Activated naive CD4-positive, alpha-beta T cell treated with anti-CD3 and anti-CD28 coated beads, Interleukin-2, amount 50 U/mL, for 24 hours (primary cell): ENCODE measurements around the gene OTUB2.

ENCODE experiments used
- H3K27ac Mint-ChIP-seq: one replicate; pipeline ENCODE4 v1.8.0; 2021; ENCODE audit warnings: mild to moderate bottlenecking, mixed read lengths
- H3K27me3 Mint-ChIP-seq: one replicate; pipeline ENCODE4 v1.8.0; 2021; ENCODE audit warnings: mixed read lengths
- H3K36me3 Mint-ChIP-seq: one replicate; pipeline ENCODE4 v1.8.0; 2021; ENCODE audit warnings: mixed read lengths
- H3K4me1 Mint-ChIP-seq: one replicate; pipeline ENCODE4 v1.8.0; 2021; ENCODE audit warnings: mixed read lengths
- H3K4me3 Mint-ChIP-seq: one replicate; pipeline ENCODE4 v1.8.0; 2021; ENCODE audit warnings: mild to moderate bottlenecking, mixed read lengths
- H3K9me3 Mint-ChIP-seq: one replicate; pipeline ENCODE4 v1.8.0; 2021; ENCODE audit warnings: mixed read lengths

OTUB2 gene

GRCh38 chr14:93989939-93990338 is 36.2 kb upstream of the OTUB2 start:
- peaks cover 3% of the 10 kb centered on the region for H3K4me1 Mint-ChIP-seq
- no peaks in the 10 kb centered on the region for H3K36me3 Mint-ChIP-seq
- H3K27me3 Mint-ChIP-seq, result no peaks in the 10 kb centered on the region
- H3K27ac Mint-ChIP-seq, result peak overlapping the region; percentile 8
- H3K9me3 Mint-ChIP-seq, result no peaks in the 10 kb centered on the region
- H3K4me3 Mint-ChIP-seq, result no peak overlapping the region

- Mint-ChIP-seq H3K4me3 (no peak overlapping the region), H3K27me3 (no peaks in the 10 kb centered on the region), H3K9me3 (no peaks in the 10 kb centered on the region), H3K36me3 (no peaks in the 10 kb centered on the region), H3K27ac (no peak overlapping the region), H3K4me1 (peaks cover 11% of the 10 kb centered on the region)
These were observed 34.9 kb upstream of the OTUB2 start for GRCh38 chr14:93991212-93991611.

- no peak overlapping the region for H3K4me3 Mint-ChIP-seq
- H3K27me3 Mint-ChIP-seq, result no peaks in the 10 kb centered on the region
- no peak overlapping the region for H3K27ac Mint-ChIP-seq
- no peaks in the 10 kb centered on the region for H3K36me3 Mint-ChIP-seq
- H3K9me3 Mint-ChIP-seq, result no peaks in the 10 kb centered on the region
- peaks cover 11% of the 10 kb centered on the region for H3K4me1 Mint-ChIP-seq
These were observed 34.5 kb upstream of the OTUB2 start for GRCh38 chr14:93991649-93992048.

GRCh38 chr14:93993382-93993781 is 32.8 kb upstream of the OTUB2 start:
- peak overlapping the region; percentile 8 for H3K27ac Mint-ChIP-seq
- H3K36me3 Mint-ChIP-seq, result no peaks in the 10 kb centered on the region
- no peaks in the 10 kb centered on the region for H3K9me3 Mint-ChIP-seq
- no peak overlapping the region for H3K4me3 Mint-ChIP-seq
- no peaks in the 10 kb centered on the region for H3K27me3 Mint-ChIP-seq
- H3K4me1 Mint-ChIP-seq, result peaks cover 11% of the 10 kb centered on the region

GRCh38 chr14:93994919-93995682 is 31.0 kb upstream of the OTUB2 start:
- Mint-ChIP-seq H3K4me1 (peaks cover 11% of the 10 kb centered on the region), H3K27me3 (no peaks in the 10 kb centered on the region), H3K27ac (peak overlapping the region; percentile 35), H3K9me3 (no peaks in the 10 kb centered on the region), H3K36me3 (no peaks in the 10 kb centered on the region), H3K4me3 (no peak overlapping the region)

- Mint-ChIP-seq H3K4me3 (no peak overlapping the region), H3K27me3 (no peaks in the 10 kb centered on the region), H3K36me3 (no peaks in the 10 kb centered on the region), H3K27ac (peak overlapping the region; percentile 12), H3K4me1 (peaks cover 11% of the 10 kb centered on the region), H3K9me3 (no peaks in the 10 kb centered on the region)
These were observed 29.9 kb upstream of the OTUB2 start for GRCh38 chr14:93996130-93996695.

GRCh38 chr14:93997082-93997481 is 29.1 kb upstream of the OTUB2 start, which contains the start of gene CCDC197:
CCDC197 (plus strand) TSS chr14:93997301; CDS start chr14:93998132, 831 bp downstream.
- Mint-ChIP-seq H3K4me1 (peaks cover 16% of the 10 kb centered on the region), H3K27ac (peak within 1 kb of the TSS; percentile 59), H3K4me3 (no peak within 1 kb of the TSS)

GRCh38 chr14:93997916-93998870 is 27.9 kb upstream of the OTUB2 start:
- no peaks in the 10 kb centered on the region for H3K27me3 Mint-ChIP-seq
- no peaks in the 10 kb centered on the region for H3K9me3 Mint-ChIP-seq
- H3K4me3 Mint-ChIP-seq, result no peak overlapping the region
- H3K27ac Mint-ChIP-seq, result peak overlapping the region; percentile 59
- peaks cover 16% of the 10 kb centered on the region for H3K4me1 Mint-ChIP-seq
- H3K36me3 Mint-ChIP-seq, result no peaks in the 10 kb centered on the region

More at GRCh38 chr14:93997082-93997481, 29.1 kb upstream of the OTUB2 start, which contains the start of gene CCDC197:
- H3K36me3 Mint-ChIP-seq, result no peaks in the 10 kb centered on the region
- H3K27me3 Mint-ChIP-seq, result no peaks in the 10 kb centered on the region
- no peaks in the 10 kb centered on the region for H3K9me3 Mint-ChIP-seq

- H3K27me3 Mint-ChIP-seq, result no peaks in the 10 kb centered on the region
- H3K4me3 Mint-ChIP-seq, result no peak overlapping the region
- peaks cover 16% of the 10 kb centered on the region for H3K4me1 Mint-ChIP-seq
- H3K9me3 Mint-ChIP-seq, result no peaks in the 10 kb centered on the region
- no peaks in the 10 kb centered on the region for H3K36me3 Mint-ChIP-seq
- H3K27ac Mint-ChIP-seq, result peak overlapping the region; percentile 63
These were observed 27.2 kb upstream of the OTUB2 start for GRCh38 chr14:93998871-93999403.

DNA sequence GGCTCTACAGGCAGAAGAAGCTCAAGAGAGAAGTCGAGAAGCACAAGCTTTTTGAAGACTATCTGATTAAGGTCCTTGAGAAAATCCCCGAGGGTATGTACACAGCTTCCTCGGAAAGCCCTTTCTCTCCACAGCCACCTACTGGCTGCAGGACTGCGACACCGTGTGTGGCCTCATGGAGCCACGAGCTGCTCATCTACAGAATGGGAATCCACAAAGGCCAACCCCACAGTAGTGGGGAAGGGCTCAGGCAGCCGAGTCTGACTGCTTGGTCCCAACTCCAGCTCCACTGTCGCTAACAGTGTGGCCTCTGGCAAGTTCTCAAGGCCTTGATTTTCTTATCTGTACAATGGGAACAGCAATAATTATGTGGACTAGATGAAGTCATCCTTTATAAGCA is 26.6 kb upstream of the OTUB2 start:
- H3K4me3 Mint-ChIP-seq, result no peak overlapping the region
- peak overlapping the region; percentile 63 for H3K27ac Mint-ChIP-seq
- H3K4me1 Mint-ChIP-seq, result peaks cover 16% of the 10 kb centered on the region
- H3K36me3 Mint-ChIP-seq, result no peaks in the 10 kb centered on the region
- H3K27me3 Mint-ChIP-seq, result no peaks in the 10 kb centered on the region
- no peaks in the 10 kb centered on the region for H3K9me3 Mint-ChIP-seq

- H3K4me3 Mint-ChIP-seq, result no peak overlapping the region
- H3K27ac Mint-ChIP-seq, result peak overlapping the region; percentile 52
- H3K4me1 Mint-ChIP-seq, result peaks cover 10% of the 10 kb centered on the region
- H3K36me3 Mint-ChIP-seq, result no peaks in the 10 kb centered on the region
- no peaks in the 10 kb centered on the region for H3K27me3 Mint-ChIP-seq
- H3K9me3 Mint-ChIP-seq, result no peaks in the 10 kb centered on the region
These were observed 25.9 kb upstream of the OTUB2 start for GRCh38 chr14:94000267-94000666.

DNA sequence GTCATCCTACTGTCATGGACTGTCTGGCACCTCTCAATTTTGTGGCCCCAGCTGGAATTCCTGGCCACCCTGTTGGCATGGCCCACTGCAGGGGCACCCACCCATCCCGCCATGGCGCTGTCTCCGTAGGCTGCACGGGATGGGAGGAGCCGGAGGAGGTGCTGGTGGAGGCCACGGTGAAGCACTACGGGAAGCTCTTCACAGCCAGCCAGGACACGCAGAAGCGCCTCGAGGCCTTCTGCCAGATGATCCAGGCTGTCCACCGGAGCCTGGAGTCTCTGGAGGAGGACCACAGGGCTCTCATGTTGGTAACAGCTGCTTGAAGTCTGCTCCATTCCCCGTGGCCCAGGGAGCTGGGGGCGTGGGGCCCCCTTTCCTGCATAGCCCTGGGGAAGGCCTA is 25.1 kb upstream of the OTUB2 start:
- no peaks in the 10 kb centered on the region for H3K36me3 Mint-ChIP-seq
- no peak overlapping the region for H3K27ac Mint-ChIP-seq
- H3K4me3 Mint-ChIP-seq, result no peak overlapping the region
- peaks cover 6% of the 10 kb centered on the region for H3K4me1 Mint-ChIP-seq
- H3K9me3 Mint-ChIP-seq, result no peaks in the 10 kb centered on the region
- no peaks in the 10 kb centered on the region for H3K27me3 Mint-ChIP-seq

DNA sequence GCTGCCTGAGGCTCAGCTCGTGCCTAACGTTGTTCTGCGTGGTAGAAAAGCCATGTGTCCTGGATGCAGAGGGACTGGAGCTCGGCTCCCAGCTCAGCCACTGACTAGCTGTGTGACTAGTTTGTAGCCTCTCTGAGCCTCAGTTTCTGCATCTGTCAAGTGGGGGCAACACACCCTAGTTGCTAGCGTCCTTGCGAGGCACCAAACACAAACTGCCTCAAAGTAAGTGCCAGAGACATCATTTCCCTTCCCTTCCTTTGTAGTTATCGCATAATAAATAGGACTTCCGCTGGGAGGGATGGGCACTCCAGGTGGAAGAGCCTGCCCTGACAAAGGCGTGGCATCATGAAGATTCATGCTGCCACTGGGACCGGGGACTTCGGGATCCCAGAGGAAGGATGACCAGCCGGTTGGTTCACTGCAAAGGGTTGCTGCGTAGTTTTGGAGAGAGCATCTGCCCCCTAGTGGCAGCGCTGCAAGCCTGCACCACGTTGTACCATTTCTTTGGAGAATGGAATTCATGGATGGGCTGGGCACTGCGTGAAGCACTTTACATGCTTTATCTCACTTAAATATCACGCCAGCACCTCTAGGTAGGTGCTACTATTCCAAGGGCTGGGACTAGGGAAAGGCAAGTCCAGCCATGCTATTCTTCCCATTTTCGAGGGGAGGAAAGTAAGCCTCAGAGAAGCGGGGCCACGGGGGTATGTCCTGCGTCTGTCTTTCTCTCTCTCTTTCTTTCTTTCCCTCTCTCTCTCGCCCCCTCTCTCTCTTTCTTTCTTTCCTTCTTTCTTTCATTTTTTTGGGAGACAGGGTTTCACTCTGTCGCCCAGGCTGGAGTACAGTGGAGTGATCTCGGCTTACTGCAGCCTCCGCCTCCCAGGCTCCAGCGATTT is 24.4 kb upstream of the OTUB2 start:
- H3K4me1 Mint-ChIP-seq, result peaks cover 5% of the 10 kb centered on the region
- H3K4me3 Mint-ChIP-seq, result no peak overlapping the region
- H3K36me3 Mint-ChIP-seq, result no peaks in the 10 kb centered on the region
- no peak overlapping the region for H3K27ac Mint-ChIP-seq
- no peaks in the 10 kb centered on the region for H3K27me3 Mint-ChIP-seq
- no peaks in the 10 kb centered on the region for H3K9me3 Mint-ChIP-seq

- Mint-ChIP-seq H3K9me3 (no peaks in the 10 kb centered on the region), H3K4me3 (no peak overlapping the region), H3K4me1 (peaks cover 5% of the 10 kb centered on the region), H3K36me3 (no peaks in the 10 kb centered on the region), H3K27me3 (no peaks in the 10 kb centered on the region), H3K27ac (no peak overlapping the region)
These were observed 22.7 kb upstream of the OTUB2 start for GRCh38 chr14:94003397-94003796.

DNA sequence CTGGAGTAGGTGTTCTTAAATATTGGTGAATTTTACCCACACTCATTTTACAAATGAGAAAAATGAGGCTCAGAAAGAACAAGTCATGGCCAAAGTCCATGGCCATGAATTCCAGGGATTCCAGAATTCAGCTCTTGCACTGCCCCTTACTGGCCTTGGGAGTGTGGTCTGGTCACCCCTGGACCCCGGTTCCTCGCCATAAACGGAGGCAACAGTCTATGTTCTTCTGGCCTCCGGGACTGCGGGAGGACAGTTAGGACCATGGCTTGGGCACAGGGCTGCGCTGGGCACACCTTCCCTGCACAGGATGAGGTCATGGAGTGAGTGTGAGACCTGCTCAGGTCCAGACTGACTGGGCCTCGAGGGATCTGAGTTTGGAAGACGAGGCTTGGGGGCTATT is 22.1 kb upstream of the OTUB2 start:
- no peaks in the 10 kb centered on the region for H3K27me3 Mint-ChIP-seq
- peaks cover 5% of the 10 kb centered on the region for H3K4me1 Mint-ChIP-seq
- no peaks in the 10 kb centered on the region for H3K36me3 Mint-ChIP-seq

More for the DNA sequence above, 22.1 kb upstream of the OTUB2 start:
- no peak overlapping the region for H3K4me3 Mint-ChIP-seq
- no peak overlapping the region for H3K27ac Mint-ChIP-seq
- H3K9me3 Mint-ChIP-seq, result no peaks in the 10 kb centered on the region
